Heart left ventricle (tissue), 13 donors: Measurements from ENCODE around the gene FOXN3.

Experiments
- POLR2A ChIP-seq, 2 donors: fragments of 450-650 bp; IDR thresholded peaks; one replicate each; pipeline ENCODE4 v1.6.1; 2017; ENCODE audit warnings: antibody characterized with exemption in 2 of 2, mild to moderate bottlenecking in 2 of 2, moderate library complexity in 2 of 2
- TF ChIP-seq, protein P1 (sequence below), 12 donors: fragments of 200-600 bp; sonication (generic) in 4 of 12; IDR thresholded peaks; one replicate each; pipeline versions ENCODE4 v1.5.0 to v1.8.0; 2018 to 2022; ENCODE audit warnings: antibody characterized with exemption in 12 of 12, mild to moderate bottlenecking in 5 of 12
- donor health status: ischemic (EF 13 %, LVEDD 7.1; RV severe dilation, severe dysfunction).
- donor health status: DM: no; HTN: yes; CAD: no.
- donor health status: DM: no; HTN: no; CAD: no.
- donor health status: ischemic (EF 25% LVEDD 6.9; RV normal size, moderate dysfunction).
- donor health status: ischemic (EF 25% LVEDD 5.7; RV mildly dilated, moderate dysfunction).
- donor health status: ischemic (EF 35%, LVEDD 5.7; RV mildly dilated, moderate dysfunction).
- donor health status: nonischemic (EF 11% LVEDD 7.7; RV severe dilation, severe dysfunction).
- donor health status: DM: yes; HTN: yes; CAD: no.
- donor health status: PGD.
- donor health status: ischemic (EF 29% LVEDD 5.4; RV normal size, mild dysfunction).
- donor health status: nonischemic (EF 23%, LVEDD 6.1; RV moderate dilation, normal function).

DNA sequence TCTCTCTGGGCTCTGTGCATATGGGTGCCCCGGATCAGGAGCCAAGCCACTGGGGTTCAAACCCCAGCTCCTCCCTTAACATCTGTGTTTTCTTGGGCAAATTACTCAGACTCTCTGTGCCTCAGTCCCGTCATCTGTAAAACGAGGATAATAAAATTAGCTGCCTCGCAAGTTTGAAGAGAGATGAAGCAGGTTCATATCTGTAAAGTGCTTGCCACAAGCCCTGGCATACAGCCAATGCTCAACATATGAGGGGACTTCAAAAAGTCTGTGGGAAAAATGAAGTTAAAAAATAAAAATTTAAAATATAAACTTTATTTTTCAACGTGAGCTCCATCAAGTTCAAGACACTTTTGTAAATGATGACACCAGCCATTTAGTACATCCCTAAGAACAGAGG lies 276.7 kb downstream of the FOXN3 start:
- TF ChIP-seq, protein P1, sequence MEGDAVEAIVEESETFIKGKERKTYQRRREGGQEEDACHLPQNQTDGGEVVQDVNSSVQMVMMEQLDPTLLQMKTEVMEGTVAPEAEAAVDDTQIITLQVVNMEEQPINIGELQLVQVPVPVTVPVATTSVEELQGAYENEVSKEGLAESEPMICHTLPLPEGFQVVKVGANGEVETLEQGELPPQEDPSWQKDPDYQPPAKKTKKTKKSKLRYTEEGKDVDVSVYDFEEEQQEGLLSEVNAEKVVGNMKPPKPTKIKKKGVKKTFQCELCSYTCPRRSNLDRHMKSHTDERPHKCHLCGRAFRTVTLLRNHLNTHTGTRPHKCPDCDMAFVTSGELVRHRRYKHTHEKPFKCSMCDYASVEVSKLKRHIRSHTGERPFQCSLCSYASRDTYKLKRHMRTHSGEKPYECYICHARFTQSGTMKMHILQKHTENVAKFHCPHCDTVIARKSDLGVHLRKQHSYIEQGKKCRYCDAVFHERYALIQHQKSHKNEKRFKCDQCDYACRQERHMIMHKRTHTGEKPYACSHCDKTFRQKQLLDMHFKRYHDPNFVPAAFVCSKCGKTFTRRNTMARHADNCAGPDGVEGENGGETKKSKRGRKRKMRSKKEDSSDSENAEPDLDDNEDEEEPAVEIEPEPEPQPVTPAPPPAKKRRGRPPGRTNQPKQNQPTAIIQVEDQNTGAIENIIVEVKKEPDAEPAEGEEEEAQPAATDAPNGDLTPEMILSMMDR (IDR thresholded peaks at IDR 0.05): no peak
- TF ChIP-seq POLR2A (IDR thresholded peaks at IDR 0.05): no peak
